HG02642 (cell line): ENCODE results near the gene PRR13.
"Not testable (repeated sequence)": the region's sequence is repeated elsewhere in the genome, so short reads cannot be mapped to it uniquely, and the experiment has no call there.

Experiments
- ATAC-seq: cut with Tn5 transposase; IDR thresholded peaks from one replicate; pipeline ENCODE4 v1.9.1; 2021; ENCODE audit warnings: mild to moderate bottlenecking; ENCODE audit not compliant: unreplicated experiment, poor library complexity

PRR13 gene, protein sequence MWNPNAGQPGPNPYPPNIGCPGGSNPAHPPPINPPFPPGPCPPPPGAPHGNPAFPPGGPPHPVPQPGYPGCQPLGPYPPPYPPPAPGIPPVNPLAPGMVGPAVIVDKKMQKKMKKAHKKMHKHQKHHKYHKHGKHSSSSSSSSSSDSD

DNA sequence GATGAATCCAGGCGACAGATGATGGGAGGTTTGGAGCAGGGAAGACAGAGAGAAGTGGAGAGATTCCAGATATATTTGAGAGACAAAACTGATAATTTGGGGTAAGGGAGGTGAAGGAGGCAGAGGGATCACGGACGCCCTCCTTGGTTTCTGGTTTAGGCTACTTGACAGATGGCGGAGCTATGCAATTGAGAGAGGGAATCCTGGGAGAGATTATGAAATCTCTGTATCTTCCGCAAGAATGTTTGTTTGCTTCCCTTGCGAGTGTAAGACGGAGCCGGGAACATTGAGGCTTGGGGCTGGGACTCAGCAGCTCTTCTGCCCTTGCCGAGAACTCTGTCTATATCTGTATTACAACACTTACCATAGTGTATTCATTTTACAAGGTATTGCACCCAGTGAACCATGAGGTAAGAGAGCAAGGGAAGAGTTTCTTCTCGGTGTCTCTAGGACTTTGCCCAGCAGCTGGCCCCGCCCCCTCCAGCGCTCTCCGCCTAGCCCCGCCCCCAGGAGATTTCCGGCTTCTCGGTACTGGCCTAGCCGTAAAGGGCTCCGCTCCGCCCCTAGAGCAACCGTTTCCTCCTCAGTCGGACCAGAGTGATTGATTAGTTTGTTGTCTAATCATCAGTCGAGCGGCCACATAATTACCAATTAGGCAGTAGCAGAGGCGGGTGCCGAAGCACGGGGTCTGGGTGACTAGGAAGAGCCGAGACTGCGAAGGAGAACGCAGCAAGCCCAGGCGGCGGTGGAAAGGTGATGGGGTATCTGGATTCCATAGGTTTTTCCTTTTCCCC, at the start of gene PRR13:
PRR13 (plus strand) TSS at position 695 of the 794 bp plus-strand sequence. CDS start 981 bp downstream, outside the sequence.
- ATAC-seq, result peak; percentile 98

DNA sequence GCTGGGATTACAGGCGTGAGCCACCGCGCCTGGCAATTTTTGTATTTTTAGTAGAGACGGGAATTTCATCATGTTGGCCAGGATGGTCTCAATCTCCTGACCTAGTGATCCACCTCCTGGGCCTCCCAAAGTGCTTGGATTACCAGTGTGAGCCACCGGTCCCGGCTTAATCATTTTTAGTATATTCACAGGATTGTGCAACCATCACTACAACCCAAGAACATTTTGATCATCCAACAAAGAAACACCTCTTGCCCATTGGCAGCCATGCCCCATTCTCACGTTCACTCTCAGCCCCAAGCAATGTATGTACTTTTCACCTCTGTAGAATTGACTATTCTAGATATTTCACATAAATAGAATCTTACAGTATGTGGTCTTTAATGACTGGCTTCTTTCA, 41.6 kb upstream of the PRR13 start:
- no peak for ATAC-seq

- not testable (repeated sequence) for ATAC-seq
Measured at GRCh38 chr12:53402351-53402750, 39.2 kb upstream of the PRR13 start.

DNA sequence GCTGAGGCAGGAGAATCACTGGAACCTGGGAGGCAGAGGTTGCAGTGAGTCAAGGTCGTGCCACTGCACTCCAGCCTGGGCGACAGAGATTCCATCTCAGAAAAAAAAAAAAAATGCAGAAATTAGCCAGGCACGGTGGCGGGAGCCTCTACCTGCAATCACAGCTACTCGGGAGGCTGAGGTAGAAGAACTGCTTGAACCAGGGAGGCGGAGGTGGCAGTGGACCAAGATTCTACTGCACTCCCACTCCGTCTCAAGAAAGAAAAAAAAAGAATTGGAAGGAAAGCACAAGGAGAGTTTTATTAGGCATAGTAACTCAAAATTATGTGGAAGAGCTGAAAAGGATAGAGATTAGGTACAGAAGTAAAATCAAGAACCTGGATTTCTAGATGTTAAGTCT, 38.7 kb upstream of the PRR13 start:
- no peak for ATAC-seq

DNA sequence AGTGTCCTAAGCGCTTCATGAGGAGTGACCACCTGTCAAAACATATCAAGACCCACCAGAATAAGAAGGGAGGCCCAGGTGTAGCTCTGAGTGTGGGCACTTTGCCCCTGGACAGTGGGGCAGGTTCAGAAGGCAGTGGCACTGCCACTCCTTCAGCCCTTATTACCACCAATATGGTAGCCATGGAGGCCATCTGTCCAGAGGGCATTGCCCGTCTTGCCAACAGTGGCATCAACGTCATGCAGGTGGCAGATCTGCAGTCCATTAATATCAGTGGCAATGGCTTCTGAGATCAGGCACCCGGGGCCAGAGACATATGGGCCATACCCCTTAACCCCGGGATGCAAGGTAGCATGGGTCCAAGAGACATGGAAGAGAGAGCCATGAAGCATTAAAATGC, 30.6 kb upstream of the PRR13 start:
- ATAC-seq, result no peak

DNA sequence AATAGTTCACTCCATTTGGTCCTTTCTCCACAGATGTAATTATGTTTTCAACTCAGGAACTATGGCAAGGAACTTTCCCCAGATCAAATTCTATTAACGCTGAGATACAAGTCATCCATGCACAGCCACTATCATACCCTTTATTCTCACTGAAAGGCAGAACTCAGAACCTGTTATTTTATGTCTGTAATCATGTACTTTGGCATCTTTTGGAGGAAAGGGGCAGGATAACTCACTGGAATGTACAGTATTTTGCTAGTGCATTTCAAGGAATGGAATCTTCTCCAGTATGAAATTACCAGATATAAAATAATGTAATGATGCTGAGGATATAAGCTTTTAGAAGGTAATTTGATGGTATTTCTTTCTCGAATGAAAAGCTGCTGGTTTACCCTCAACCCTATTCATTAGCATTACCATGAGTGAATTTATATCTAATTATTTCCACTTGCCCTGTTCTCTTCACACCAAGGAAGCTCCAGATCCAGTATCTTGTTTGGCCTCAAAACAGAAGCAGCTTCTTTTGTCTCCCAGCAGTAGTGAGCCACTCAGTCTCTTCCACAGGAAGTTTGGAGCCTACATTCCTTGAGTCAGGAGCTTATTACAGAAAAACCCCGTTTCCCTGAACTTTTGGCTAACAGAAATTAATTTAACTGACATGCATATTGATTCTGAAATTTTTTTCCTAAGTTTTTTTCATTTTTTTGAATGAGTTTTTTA, 27.9 kb upstream of the PRR13 start:
- no peak for ATAC-seq

GRCh38 chr12:53414756-53415417, 26.6 kb upstream of the PRR13 start:
- no peak for ATAC-seq

GRCh38 chr12:53415752-53416389, 25.7 kb upstream of the PRR13 start:
- ATAC-seq, result not testable (repeated sequence)

DNA sequence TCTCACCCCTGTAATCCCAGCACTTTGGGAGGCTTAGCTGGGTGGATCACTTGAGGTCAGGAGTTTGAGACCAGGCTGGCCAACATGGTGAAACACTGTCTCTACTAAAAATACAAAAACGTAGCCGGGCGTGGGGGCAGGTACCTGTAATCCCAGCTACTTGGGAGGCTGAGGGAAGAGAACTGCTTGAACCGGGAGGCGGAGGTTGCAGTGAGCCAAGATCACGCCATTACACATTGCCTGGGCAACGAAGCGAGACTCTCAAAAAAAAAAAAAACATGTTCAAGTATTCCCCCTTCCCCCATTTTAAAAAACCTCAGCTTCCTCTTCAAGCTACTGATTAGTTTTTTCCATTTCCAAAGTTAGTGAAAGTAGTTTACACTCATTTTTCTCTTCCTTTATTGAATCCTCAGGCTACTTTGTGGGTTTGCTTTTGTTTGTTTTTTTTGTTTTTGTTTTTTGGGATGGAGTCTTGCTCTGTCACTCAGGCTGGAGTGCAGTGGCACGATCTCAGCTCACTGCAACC, 24.2 kb upstream of the PRR13 start:
- not testable (repeated sequence) for ATAC-seq

GRCh38 chr12:53418221-53418620, 23.3 kb upstream of the PRR13 start:
- no peak for ATAC-seq

GRCh38 chr12:53419756-53420155, 21.8 kb upstream of the PRR13 start:
- no peak for ATAC-seq

DNA sequence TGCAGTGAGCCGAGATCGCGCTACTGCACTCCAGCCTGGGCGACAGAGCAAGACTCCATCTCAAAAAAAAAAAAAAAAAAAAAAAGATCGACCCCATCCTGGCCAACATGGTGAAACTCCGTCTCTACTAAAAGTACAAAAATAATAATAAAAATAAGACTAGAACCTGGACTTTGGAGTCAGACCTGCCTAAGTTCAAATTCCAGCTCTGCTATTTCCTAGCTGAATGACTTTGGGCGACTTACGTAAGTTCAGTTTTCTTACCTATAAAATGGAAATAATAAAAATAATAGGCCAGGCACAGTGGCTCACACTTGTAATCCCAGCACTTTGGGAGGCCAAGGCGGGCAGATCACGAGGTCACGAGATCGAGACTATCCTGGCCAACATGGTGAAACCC, 19.3 kb upstream of the PRR13 start:
- not testable (repeated sequence) for ATAC-seq

DNA sequence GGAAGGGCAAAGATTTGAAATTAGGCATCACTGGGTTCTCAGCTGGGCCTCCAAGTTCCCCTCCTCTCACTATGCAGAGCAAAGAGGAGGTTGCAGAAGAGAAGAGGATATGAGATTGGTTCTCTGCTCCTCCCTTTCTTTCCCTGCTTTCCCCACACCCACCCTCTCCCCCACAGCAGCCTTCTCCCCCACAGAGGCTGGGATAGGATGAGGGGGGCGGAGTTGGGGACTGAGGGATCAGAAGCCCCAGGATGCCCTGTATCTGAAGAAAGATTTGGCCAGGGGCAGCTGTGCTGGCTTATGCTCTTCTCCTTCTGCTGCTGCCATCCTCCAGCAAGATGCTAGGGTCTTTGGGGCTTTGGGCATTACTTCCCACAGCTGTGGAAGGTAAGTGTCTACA, 17.9 kb upstream of the PRR13 start, which contains the start of gene AMHR2:
AMHR2 (plus strand) TSS at position 259 of the 400 bp plus-strand sequence; CDS start at position 339, 80 bp downstream.
- no peak for ATAC-seq

GRCh38 chr12:53424626-53425514, 16.7 kb upstream of the PRR13 start:
- ATAC-seq, result no peak

- no peak for ATAC-seq
Measured at GRCh38 chr12:53425515-53426150, 15.9 kb upstream of the PRR13 start.

GRCh38 chr12:53427905-53428594, 13.5 kb upstream of the PRR13 start:
- no peak for ATAC-seq

GRCh38 chr12:53428741-53429140, 12.8 kb upstream of the PRR13 start:
- ATAC-seq, result no peak

- no peak for ATAC-seq
Measured at GRCh38 chr12:53430116-53430515, 11.4 kb upstream of the PRR13 start.
